ENCODE measurements around the gene STYK1. TPM values are rescaled to one million over a fixed set of nuclear protein-coding genes. Genes with fewer than 3 reads are reported as not detected.
A peak's percentile ranks its signal among the peaks of the same experiment; 100 is the strongest.
"Not testable (repeated sequence)": the region's sequence is repeated elsewhere in the genome, so short reads cannot be mapped to it uniquely, and the experiment has no call there.

STYK1 gene
- total RNA-seq, 1 donor from 2014 or later = 11.4 TPM

- no peak for DNase-seq (ENCODE audit: low spot score)
- Mint-ChIP-seq H3K36me3 (ENCODE audit: low read depth, unreplicated experiment) (peaks cover 40% of the 10 kb centered on the region), H3K9me3 (ENCODE audit: unreplicated experiment) (peaks cover 16% of the 10 kb centered on the region), H3K27ac (ENCODE audit: unreplicated experiment) (no peak overlapping the region), H3K4me1 (ENCODE audit: unreplicated experiment) (no peaks in the 10 kb centered on the region), H3K4me3 (ENCODE audit: unreplicated experiment) (no peak overlapping the region), H3K27me3 (ENCODE audit: unreplicated experiment) (peaks cover 3% of the 10 kb centered on the region)
- TF ChIP-seq CTCF (IDR thresholded peaks at IDR 0.05; ENCODE audit: unreplicated experiment) = no peak
Measured at GRCh38 chr12:10654003-10654402, 19.8 kb downstream of the STYK1 start.

DNA sequence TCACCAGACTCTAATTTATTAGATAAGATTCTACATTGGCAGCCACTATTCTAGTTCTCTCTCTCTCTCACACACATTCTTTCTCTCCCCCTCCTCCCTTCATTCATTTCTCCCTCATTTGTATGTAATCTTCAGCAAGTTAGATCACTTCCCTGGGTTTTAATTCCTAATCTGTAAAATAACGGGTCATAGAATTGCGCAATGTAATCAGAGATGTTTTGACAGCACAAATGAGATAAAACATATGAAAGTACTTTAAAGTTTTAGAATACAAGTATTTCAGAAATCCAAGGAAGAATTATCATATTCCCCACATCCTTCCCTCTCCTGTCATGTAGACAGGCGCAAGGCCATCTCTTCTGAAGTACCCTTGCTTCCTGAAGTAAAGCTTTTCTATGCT, 21.7 kb downstream of the STYK1 start:
- TF ChIP-seq CTCF (IDR thresholded peaks at IDR 0.05; ENCODE audit: unreplicated experiment) = no peak
- no peak overlapping the region for H3K27ac Mint-ChIP-seq (ENCODE audit: unreplicated experiment)
- peaks cover 24% of the 10 kb centered on the region for H3K9me3 Mint-ChIP-seq (ENCODE audit: unreplicated experiment)
- H3K27me3 Mint-ChIP-seq (ENCODE audit: unreplicated experiment) = peaks cover 3% of the 10 kb centered on the region
- H3K4me1 Mint-ChIP-seq (ENCODE audit: unreplicated experiment) = no peaks in the 10 kb centered on the region
- H3K36me3 Mint-ChIP-seq (ENCODE audit: low read depth, unreplicated experiment) = peaks cover 38% of the 10 kb centered on the region
- H3K4me3 Mint-ChIP-seq (ENCODE audit: unreplicated experiment) = no peak overlapping the region
- no peak for DNase-seq (ENCODE audit: low spot score)

DNA sequence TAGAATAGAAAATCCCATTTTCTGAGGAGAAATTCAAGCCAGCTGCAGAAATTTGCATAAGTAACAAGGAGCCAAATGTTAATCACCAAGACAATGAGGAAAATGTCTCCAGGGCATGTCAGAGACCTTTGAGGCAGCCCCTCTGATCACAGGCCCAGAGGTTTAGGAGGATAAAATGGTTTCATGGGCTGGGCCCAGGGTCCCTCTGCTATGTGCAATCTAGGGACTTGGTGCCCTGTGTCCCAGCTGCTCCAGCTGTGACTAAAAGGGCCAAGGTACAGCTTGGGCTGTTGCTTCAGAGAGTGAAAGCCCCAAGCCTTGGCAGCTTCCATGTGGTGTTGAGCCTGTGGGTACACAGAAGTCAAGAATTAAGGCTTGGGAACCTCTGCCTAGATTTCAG, 27.3 kb downstream of the STYK1 start:
- not testable (repeated sequence) for H3K27ac Mint-ChIP-seq (ENCODE audit: unreplicated experiment); H3K4me1 Mint-ChIP-seq (ENCODE audit: unreplicated experiment); H3K27me3 Mint-ChIP-seq (ENCODE audit: unreplicated experiment); H3K4me3 Mint-ChIP-seq (ENCODE audit: unreplicated experiment); DNase-seq (ENCODE audit: low spot score)
- Mint-ChIP-seq H3K9me3 (ENCODE audit: unreplicated experiment) (peaks cover 16% of the 10 kb centered on the region), H3K36me3 (ENCODE audit: low read depth, unreplicated experiment) (peaks cover 36% of the 10 kb centered on the region)

DNA sequence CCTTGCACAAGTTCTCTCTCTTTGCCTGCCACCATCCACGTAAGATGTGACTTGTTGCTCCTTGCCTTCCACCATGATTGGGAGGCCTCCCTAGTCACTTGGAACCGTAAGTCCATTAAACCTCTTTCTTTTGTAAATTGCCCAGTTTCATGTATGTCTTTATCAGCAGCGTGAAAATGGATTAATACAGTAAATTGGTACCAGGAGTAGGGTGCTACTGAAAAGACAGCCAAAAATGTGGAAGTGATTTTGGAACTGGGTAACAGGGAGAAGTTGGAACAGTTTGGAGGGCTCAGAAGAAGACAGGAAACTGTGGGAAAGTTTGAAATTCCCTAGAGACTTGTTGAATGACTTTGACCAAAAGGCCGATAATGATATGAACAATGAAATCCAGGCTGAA, 27.9 kb downstream of the STYK1 start:
- no peak for TF ChIP-seq CTCF (IDR thresholded peaks at IDR 0.05; ENCODE audit: unreplicated experiment)
- H3K27me3 Mint-ChIP-seq (ENCODE audit: unreplicated experiment) = peaks cover 2% of the 10 kb centered on the region
- peak overlapping the region; percentile 43 for H3K4me3 Mint-ChIP-seq (ENCODE audit: unreplicated experiment)
- peaks cover 36% of the 10 kb centered on the region for H3K36me3 Mint-ChIP-seq (ENCODE audit: low read depth, unreplicated experiment)
- H3K9me3 Mint-ChIP-seq (ENCODE audit: unreplicated experiment) = peaks cover 16% of the 10 kb centered on the region
- no peak for DNase-seq (ENCODE audit: low spot score)
- no peak overlapping the region for H3K27ac Mint-ChIP-seq (ENCODE audit: unreplicated experiment)
- no peaks in the 10 kb centered on the region for H3K4me1 Mint-ChIP-seq (ENCODE audit: unreplicated experiment)

DNA sequence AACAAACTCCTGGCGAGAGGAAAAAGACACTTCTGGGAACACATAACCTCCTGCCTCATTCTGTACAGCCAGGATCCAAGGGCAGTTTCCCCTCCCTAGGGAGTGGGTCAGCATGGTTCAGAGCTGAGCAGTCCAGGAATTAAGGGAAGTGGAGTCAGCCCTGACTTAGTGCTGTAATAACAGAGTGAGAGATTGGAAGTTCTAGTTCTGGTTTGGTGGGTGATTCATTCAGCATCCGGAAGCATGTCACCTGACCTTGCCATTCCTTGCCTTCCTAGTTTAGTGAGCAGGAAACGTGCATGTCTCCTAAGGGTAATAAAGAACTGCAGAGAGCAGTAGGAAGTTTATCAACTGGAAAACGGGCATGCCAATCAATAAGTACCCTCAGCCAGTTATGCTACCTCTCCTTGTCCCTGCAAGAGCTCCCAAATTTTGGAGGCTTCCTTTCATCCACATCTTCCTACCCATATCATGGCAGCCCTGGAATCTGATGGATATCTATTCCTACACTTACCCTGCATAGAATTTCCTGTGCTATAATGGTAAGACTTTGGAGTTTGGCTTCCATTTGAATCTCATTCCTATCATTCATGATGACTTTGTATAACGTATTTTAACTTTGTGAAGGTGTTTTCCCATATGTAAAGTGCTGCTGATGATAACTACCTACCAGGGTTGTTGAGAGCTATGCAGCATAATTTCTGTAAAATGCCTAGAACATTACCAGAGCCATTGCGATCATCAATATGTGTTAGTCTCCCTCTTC, 31.9 kb downstream of the STYK1 start:
- H3K36me3 Mint-ChIP-seq (ENCODE audit: low read depth, unreplicated experiment) = peaks cover 25% of the 10 kb centered on the region
- peaks cover 2% of the 10 kb centered on the region for H3K27me3 Mint-ChIP-seq (ENCODE audit: unreplicated experiment)
- no peaks in the 10 kb centered on the region for H3K4me1 Mint-ChIP-seq (ENCODE audit: unreplicated experiment)
- H3K9me3 Mint-ChIP-seq (ENCODE audit: unreplicated experiment) = peaks cover 8% of the 10 kb centered on the region
- DNase-seq (ENCODE audit: low spot score) = no peak
- no peak for TF ChIP-seq CTCF (IDR thresholded peaks at IDR 0.05; ENCODE audit: unreplicated experiment)
- H3K4me3 Mint-ChIP-seq (ENCODE audit: unreplicated experiment) = no peak overlapping the region
- H3K27ac Mint-ChIP-seq (ENCODE audit: unreplicated experiment) = no peak overlapping the region

Measured in endothelial cell (in vitro differentiated cells).